ENCODE data around the gene NOTUM.

- TF ChIP-seq CTCF (conservative IDR thresholded peaks at IDR 0.05; ENCODE audit: low read length) = no peak
- TF ChIP-seq EZH2phosphoT487 (IDR thresholded peaks at IDR 0.05; ENCODE audit: borderline replicate concordance) = no peak
Measured at GRCh38 chr17:81954131-81955057, 6.6 kb downstream of the NOTUM start.
